GM19193 (cell line): ENCODE data around the gene NCOR2.

Source experiments
- POLR2A ChIP-seq: IDR thresholded peaks from 4 replicates; pipeline ENCODE4 v1.6.1; 2011; ENCODE audit not compliant: insufficient read depth, insufficient read length; ENCODE audit errors: extremely low read depth

Gene NCOR2

GRCh38 chr12:124523071-124523470 lies 44.3 kb downstream of the NCOR2 start:
- no peak for TF ChIP-seq POLR2A

- no peak for TF ChIP-seq POLR2A
Observed at GRCh38 chr12:124520907-124521306, 46.5 kb downstream of the NCOR2 start.

- TF ChIP-seq POLR2A = no peak
Observed at GRCh38 chr12:124520265-124520701, 47.1 kb downstream of the NCOR2 start.

DNA sequence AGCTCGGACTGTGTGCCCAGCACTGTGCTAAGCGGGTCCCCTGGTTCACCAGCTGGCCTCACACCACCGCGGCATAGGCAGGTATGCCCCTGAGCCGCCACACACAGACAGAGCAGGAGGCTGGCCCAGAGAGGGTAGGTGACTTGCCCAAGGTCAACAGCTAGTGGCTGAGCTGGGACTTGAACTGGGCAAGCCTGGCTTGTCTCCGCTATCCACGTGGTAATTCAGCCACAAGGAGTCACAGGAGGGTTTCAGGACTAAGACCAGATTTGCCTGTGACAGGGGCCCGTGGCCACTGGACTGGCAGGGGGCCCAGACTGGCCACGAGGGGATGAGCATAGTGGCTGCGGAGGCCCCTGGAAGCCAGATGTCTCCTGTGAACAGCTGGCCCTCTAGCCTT lies 47.7 kb downstream of the NCOR2 start:
- no peak for TF ChIP-seq POLR2A

- no peak for TF ChIP-seq POLR2A
Observed at GRCh38 chr12:124518051-124518932, 49.1 kb downstream of the NCOR2 start.
